ENCODE measurements around the gene C12orf60.
A peak's percentile ranks its signal among the peaks of the same experiment; 100 is the strongest.

The C12orf60 gene

DNA sequence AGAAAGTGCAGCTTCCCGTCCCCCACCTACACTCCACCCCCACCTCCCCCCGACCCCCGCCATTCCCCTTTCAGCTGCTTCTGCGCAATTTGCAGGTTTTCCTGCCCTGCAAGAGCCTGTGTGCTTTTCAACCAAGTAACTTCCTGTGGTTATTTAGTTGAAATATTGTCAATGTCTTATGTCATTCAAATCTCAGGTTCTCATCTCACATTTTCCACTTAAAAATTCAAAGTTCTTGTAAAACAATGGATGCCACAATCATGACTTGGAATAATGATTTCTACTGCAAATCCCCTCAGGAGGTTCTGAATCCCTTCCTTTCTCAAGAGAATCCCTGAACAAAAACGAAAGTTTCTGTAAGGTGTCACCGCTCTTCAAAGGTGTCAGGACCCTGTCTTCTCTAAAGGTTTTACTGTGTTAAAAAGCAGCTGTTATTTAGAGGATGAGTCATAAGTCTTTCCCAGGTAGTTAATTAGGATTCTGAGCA is 31.8 kb upstream of the C12orf60 start:
- CTCF ChIA-PET = interaction anchor here (0.7 kb wide), 1 partner anchor 1493 kb away, joined by 3 read pairs; no protein-coding TSS in a partner anchor
- peak overlapping the region; percentile 91 for H3K27ac ChIP-seq
- no peak for DNase-seq (ENCODE audit: low spot score)
- POLR2A ChIA-PET (ENCODE audit: low non-redundant PET) = no interaction called here
- TF ChIP-seq, protein P1, sequence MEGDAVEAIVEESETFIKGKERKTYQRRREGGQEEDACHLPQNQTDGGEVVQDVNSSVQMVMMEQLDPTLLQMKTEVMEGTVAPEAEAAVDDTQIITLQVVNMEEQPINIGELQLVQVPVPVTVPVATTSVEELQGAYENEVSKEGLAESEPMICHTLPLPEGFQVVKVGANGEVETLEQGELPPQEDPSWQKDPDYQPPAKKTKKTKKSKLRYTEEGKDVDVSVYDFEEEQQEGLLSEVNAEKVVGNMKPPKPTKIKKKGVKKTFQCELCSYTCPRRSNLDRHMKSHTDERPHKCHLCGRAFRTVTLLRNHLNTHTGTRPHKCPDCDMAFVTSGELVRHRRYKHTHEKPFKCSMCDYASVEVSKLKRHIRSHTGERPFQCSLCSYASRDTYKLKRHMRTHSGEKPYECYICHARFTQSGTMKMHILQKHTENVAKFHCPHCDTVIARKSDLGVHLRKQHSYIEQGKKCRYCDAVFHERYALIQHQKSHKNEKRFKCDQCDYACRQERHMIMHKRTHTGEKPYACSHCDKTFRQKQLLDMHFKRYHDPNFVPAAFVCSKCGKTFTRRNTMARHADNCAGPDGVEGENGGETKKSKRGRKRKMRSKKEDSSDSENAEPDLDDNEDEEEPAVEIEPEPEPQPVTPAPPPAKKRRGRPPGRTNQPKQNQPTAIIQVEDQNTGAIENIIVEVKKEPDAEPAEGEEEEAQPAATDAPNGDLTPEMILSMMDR (conservative IDR thresholded peaks at IDR 0.05; ENCODE audit: low read depth) = no peak

DNA sequence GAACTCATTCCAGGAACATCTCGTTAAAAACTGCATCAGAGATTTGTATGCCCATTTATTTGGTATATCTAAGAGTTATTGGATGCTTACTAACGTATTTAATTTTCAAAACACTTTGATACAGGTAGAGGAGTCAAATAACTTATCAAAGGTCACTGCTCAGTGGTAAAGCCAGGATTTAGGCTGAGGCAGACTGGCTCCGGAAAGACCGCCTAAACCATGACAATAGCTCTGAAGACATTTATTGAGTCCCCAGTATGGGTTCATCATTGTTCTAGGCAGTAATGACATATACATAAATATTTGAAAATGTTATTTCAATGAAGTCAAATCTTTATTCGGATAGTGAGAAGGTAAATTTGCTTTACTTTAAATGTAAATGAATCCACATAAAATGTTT is 30.5 kb upstream of the C12orf60 start:
- CTCF ChIA-PET = no interaction called here
- POLR2A ChIA-PET (ENCODE audit: low non-redundant PET) = no interaction called here
- TF ChIP-seq, protein P1 (conservative IDR thresholded peaks at IDR 0.05; ENCODE audit: low read depth) = no peak
- DNase-seq (ENCODE audit: low spot score) = no peak
- no peak overlapping the region for H3K27ac ChIP-seq

DNA sequence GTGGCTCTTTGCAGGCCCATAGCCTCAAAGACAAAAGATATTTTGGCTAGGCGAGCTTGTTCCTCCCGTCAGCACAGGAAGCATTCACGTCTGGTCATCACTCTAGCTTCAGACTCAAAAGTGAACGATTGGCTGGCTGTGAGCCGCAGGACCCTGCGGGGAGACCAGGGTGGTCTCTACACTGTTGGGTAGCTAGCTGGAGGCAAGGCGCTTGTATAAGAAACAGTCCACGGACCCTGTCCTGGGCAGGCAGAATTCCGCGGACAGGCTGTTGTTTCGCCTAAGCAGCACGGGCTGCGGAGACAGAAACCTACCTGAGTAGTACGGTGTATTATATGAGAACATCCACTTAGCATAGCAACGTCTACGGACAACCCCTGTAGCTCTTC is 29.8 kb upstream of the C12orf60 start:
- TF ChIP-seq, protein P1 (conservative IDR thresholded peaks at IDR 0.05; ENCODE audit: low read depth) = no peak
- ChIA-PET POLR2A (ENCODE audit: low non-redundant PET) (interaction anchor here (1.0 kb wide), 1 partner anchor 30 kb away, joined by 4 read pairs; the partner anchor contains the start of genes C12orf60 and WBP11), CTCF (interaction anchor here (0.7 kb wide), 1 partner anchor 981 kb away, joined by 3 read pairs; no protein-coding TSS in a partner anchor)
- peak overlapping the region; percentile 90 for H3K27ac ChIP-seq
- no peak for DNase-seq (ENCODE audit: low spot score)

DNA sequence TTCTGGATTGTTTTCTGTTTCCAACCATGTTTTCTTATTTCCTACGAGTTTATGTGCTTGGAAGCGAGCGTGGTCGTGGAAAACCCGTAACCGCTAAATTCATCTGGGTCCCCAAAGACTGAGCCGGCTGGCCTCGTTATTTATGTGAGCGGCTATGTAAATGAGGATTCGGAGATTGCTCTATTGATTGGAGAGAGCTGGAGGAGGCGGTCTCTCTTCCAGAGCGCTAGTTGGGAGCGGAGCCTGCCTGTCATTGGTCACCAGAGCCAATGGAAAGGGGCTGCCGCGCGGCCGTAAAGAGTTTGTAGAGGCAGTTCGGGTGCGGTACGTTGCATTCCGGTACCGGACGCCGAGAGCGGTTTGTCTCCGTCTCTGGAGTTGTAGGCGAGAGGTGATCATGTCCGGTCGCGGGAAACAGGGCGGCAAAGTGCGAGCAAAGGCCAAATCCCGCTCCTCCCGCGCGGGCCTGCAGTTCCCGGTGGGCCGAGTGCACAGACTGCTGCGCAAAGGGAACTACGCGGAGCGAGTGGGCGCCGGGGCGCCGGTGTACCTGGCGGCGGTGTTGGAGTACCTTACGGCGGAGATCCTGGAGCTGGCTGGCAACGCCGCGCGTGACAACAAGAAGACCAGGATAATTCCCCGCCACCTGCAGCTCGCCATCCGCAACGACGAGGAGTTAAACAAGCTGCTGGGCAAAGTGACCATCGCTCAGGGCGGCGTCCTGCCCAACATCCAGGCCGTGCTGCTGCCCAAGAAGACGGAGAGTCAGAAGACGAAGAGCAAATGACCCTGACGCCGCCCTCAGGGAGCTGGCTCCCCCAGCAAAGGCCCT is 29.2 kb upstream of the C12orf60 start:
- ChIA-PET POLR2A (ENCODE audit: low non-redundant PET) (interaction anchor here (0.6 to 1.0 kb wide), 2 partner anchors 29 to 269 kb away, joined by 3 to 4 read pairs; partner anchors contain the start of genes C12orf60 and WBP11), CTCF (interaction anchor here (0.7 kb wide), 1 partner anchor 982 kb away, joined by 3 read pairs; no protein-coding TSS in a partner anchor)
- DNase-seq (ENCODE audit: low spot score) = peak; percentile 94
- H3K27ac ChIP-seq = peak overlapping the region; percentile 90
- TF ChIP-seq, protein P1 (conservative IDR thresholded peaks at IDR 0.05; ENCODE audit: low read depth) = no peak

DNA sequence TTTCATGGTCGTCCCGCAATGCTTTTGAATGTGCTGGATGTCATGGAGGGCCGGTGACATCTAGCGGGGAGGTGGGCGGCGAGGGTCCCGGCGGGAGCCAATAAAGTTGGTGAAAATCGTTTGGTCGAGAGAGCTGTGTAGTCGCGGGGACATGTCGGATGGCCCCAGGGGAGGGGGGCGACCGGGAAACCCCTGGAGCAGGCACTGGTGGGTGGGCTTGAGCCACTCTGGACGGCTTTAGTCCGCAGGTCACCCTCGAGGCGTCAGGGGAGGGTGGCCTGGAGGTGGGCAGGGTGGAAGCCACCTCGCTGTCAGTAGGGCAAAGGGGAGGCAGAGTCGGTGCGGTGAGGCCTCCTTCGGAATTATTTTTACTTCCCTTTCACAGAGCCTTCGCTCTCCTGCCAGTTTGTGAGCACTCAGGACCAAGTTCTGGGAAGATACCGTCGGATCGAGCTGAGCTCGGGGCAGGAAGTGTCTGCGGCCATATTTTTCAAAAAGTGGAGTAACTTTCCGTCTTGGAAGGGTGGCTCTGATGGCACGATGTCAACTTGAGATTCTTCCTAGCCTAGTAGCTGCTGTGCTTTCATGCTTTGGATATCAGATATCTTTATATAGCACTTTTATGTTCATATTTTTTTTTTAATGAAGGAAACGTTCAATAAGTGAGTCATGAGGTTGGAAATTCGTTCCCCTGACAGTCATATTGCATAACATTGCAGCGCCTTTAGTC is 28.4 kb upstream of the C12orf60 start:
- TF ChIP-seq, protein P1 (conservative IDR thresholded peaks at IDR 0.05; ENCODE audit: low read depth) = no peak
- POLR2A ChIA-PET (ENCODE audit: low non-redundant PET) = no interaction called here
- CTCF ChIA-PET = no interaction called here
- H3K27ac ChIP-seq = peak overlapping the region; percentile 90
- no peak for DNase-seq (ENCODE audit: low spot score)

DNA sequence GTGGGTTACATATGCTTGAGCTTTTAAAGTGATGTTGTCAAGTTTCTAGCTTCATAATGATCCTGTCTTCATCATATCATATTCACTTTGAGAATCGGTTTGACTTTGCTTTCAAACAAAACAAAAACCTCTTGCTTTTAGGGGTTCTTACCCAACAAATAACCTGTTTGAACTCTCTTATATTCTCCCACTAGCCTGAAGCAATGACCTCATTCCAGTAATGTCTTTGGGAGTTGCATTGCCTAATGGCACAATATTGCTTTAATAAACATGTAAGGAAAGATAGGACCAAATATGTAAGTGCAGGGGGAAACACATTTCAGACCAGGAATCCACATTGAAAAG is 27.9 kb upstream of the C12orf60 start:
- ChIA-PET CTCF (no interaction called here), POLR2A (ENCODE audit: low non-redundant PET) (no interaction called here)
- H3K27ac ChIP-seq = no peak overlapping the region
- DNase-seq (ENCODE audit: low spot score) = no peak
- TF ChIP-seq, protein P1 (conservative IDR thresholded peaks at IDR 0.05; ENCODE audit: low read depth) = no peak
